Suppressor macrophage treated with lipopolysaccharide for 4 hours (primary cell): ENCODE measurements around the gene PRLR.
"Not testable (repeated sequence)": the region's sequence is repeated elsewhere in the genome, so short reads cannot be mapped to it uniquely, and the experiment has no call there.

Experiments used
- DNase-seq: peaks from one replicate; pipeline ENCODE4 v3.0.0-alpha.2; 2020

The PRLR gene

GRCh38 chr5:35194635-35195471 is 35.4 kb downstream of the PRLR start:
- DNase-seq, result peak; percentile 67

GRCh38 chr5:35192506-35192905 is 37.8 kb downstream of the PRLR start:
- DNase-seq, result no peak

- not testable (repeated sequence) for DNase-seq
These were observed 40.5 kb downstream of the PRLR start for GRCh38 chr5:35189801-35190200.

GRCh38 chr5:35188031-35188457 is 42.2 kb downstream of the PRLR start:
- no peak for DNase-seq

- not testable (repeated sequence) for DNase-seq
These were observed 42.7 kb downstream of the PRLR start for GRCh38 chr5:35187621-35188020.

- no peak for DNase-seq
These were observed 43.5 kb downstream of the PRLR start for GRCh38 chr5:35186749-35187148.

GRCh38 chr5:35185518-35185917 is 44.8 kb downstream of the PRLR start:
- no peak for DNase-seq

- DNase-seq, result no peak
These were observed 46.7 kb downstream of the PRLR start for GRCh38 chr5:35183556-35183955.

GRCh38 chr5:35182910-35183535 is 47.3 kb downstream of the PRLR start:
- peak; percentile 66 for DNase-seq

GRCh38 chr5:35182486-35182885 is 47.8 kb downstream of the PRLR start:
- no peak for DNase-seq

GRCh38 chr5:35180046-35180445 is 50.2 kb downstream of the PRLR start:
- DNase-seq, result no peak

- DNase-seq, result no peak
These were observed 52.5 kb downstream of the PRLR start for GRCh38 chr5:35177783-35178182.

GRCh38 chr5:35172533-35172932 is 57.8 kb downstream of the PRLR start:
- DNase-seq, result no peak

GRCh38 chr5:35171991-35172390 is 58.3 kb downstream of the PRLR start:
- no peak for DNase-seq

GRCh38 chr5:35171078-35171477 is 59.2 kb downstream of the PRLR start:
- no peak for DNase-seq

- DNase-seq, result no peak
These were observed 64.2 kb downstream of the PRLR start for GRCh38 chr5:35166043-35166442.

GRCh38 chr5:35164860-35165542 is 65.3 kb downstream of the PRLR start:
- DNase-seq, result no peak

GRCh38 chr5:35163710-35164033 is 66.6 kb downstream of the PRLR start:
- DNase-seq, result no peak

GRCh38 chr5:35162848-35163709 is 67.2 kb downstream of the PRLR start:
- no peak for DNase-seq

- DNase-seq, result no peak
These were observed 68.5 kb downstream of the PRLR start for GRCh38 chr5:35161652-35162273.

- no peak for DNase-seq
These were observed 69.7 kb downstream of the PRLR start for GRCh38 chr5:35160486-35161116.

GRCh38 chr5:35159370-35159742 is 70.9 kb downstream of the PRLR start:
- DNase-seq, result no peak
